SK-N-SH (cell line): ENCODE results near the gene UGT2A1. TPM values are rescaled to one million over a fixed set of nuclear protein-coding genes. Genes with fewer than 3 reads are reported as not detected.

Source experiments
- CTCF ChIA-PET: fragments of 300-600, 350-600 bp; formaldehyde crosslinking; extraction: SDS; loops from one replicate; lab custom pipeline; 2021; lab: Yijun Ruan, JAX
- POLR2A ChIA-PET: fragments of 350-600 bp; sonication (Branson Sonifier 250); formaldehyde crosslinking; extraction: SDS; loops from one replicate; lab custom pipeline; 2020; ENCODE audit warnings: antibody characterized with exemption, inconsistent platforms; lab: Yijun Ruan, JAX
- DNase-seq: peaks from one replicate; pipeline ENCODE4 v3.0.0; 2012
- H2AFZ ChIP-seq: fragments of 200-600 bp; sonication (generic); 2 replicates; pipeline ENCODE4 v1.8.1; 2016; ENCODE audit warnings: antibody characterized with exemption, mild to moderate bottlenecking, low read depth
- H3F3A ChIP-seq: fragments of 200-600 bp; sonication (generic); replicated peaks from 2 replicates; pipeline ENCODE3; 2016; ENCODE audit warnings: antibody characterized with exemption, mild to moderate bottlenecking; ENCODE audit not compliant: insufficient read depth
- H3K27ac ChIP-seq, 2 experiments: fragments of 200-500 bp in 1 of 2; fragments of 200-600 bp in 1 of 2; sonication (Bioruptor generic) in 1 of 2; sonication (generic), shearing (Covaris generic) in 1 of 2; 2 replicates each; pipeline versions ENCODE4 v1.5.1 to v1.6.1; 2014 to 2016; ENCODE audit warnings: low read depth in 2 of 2, inconsistent platforms in 1 of 2, low read length in 1 of 2, mild to moderate bottlenecking in 1 of 2, mixed read lengths in 1 of 2
- H3K27me3 ChIP-seq: fragments of 200-600 bp; sonication (generic), shearing (Covaris generic); 2 replicates; pipeline ENCODE4 v1.6.1; 2016; ENCODE audit warnings: mixed run types; ENCODE audit not compliant: insufficient read depth
- H3K36me3 ChIP-seq, 2 experiments: fragments of 200-500 bp in 1 of 2; fragments of 200-600 bp in 1 of 2; sonication (Bioruptor generic) in 1 of 2; sonication (generic) in 1 of 2; replicated peaks in 1 of 2; 2 replicates each; pipeline versions ENCODE3 to v1.5.1; 2014 to 2016; ENCODE audit warnings: low read length in 1 of 2, mild to moderate bottlenecking in 1 of 2; ENCODE audit not compliant: insufficient read depth in 2 of 2, control insufficient read depth in 1 of 2
- H3K4me1 ChIP-seq, 2 experiments: fragments of 200-500 bp in 1 of 2; fragments of 200-600 bp in 1 of 2; sonication (Bioruptor generic) in 1 of 2; sonication (generic), shearing (Covaris generic) in 1 of 2; 2 replicates each; pipeline versions ENCODE4 v1.5.1 to v1.6.1; 2014 to 2016; ENCODE audit warnings: low read depth in 1 of 2, low read length in 1 of 2, mixed run types in 1 of 2; ENCODE audit not compliant: insufficient read depth in 2 of 2, control insufficient read depth in 1 of 2
- H3K4me2 ChIP-seq: fragments of 200-600 bp; sonication (generic), shearing (Covaris generic); 2 replicates; pipeline ENCODE4 v1.6.1; 2017; ENCODE audit warnings: mixed run types
- H3K4me3 ChIP-seq, 2 experiments: fragments of 200-500 bp in 1 of 2; fragments of 200-600 bp in 1 of 2; sonication (Bioruptor generic) in 1 of 2; sonication (generic), shearing (Covaris generic) in 1 of 2; 2 replicates each; pipeline versions ENCODE4 v1.5.1 to v1.8.1; 2014 to 2016; ENCODE audit warnings: low read depth in 2 of 2, inconsistent platforms in 1 of 2, low read length in 1 of 2, mild to moderate bottlenecking in 1 of 2, mixed read lengths in 1 of 2, moderate library complexity in 1 of 2
- H3K79me2 ChIP-seq: fragments of 200-600 bp; sonication (generic); 2 replicates; pipeline ENCODE4 v1.8.1; 2017; ENCODE audit warnings: mild to moderate bottlenecking; ENCODE audit not compliant: insufficient read depth
- H3K9ac ChIP-seq: fragments of 200-600 bp; sonication (generic); 2 replicates; pipeline ENCODE4 v1.6.1; 2017; ENCODE audit warnings: mixed run types
- H3K9me2 ChIP-seq: fragments of 200-600 bp; sonication (generic); 2 replicates; pipeline ENCODE4 v1.6.1; 2017; ENCODE audit warnings: mixed run types
- H3K9me3 ChIP-seq: fragments of 200-600 bp; sonication (generic); 2 replicates; pipeline ENCODE4 v1.6.1; 2017; ENCODE audit warnings: mixed run types, mild to moderate bottlenecking, moderate library complexity
- H4K20me1 ChIP-seq: fragments of 200-600 bp; sonication (generic); 2 replicates; pipeline ENCODE4 v1.6.1; 2017; ENCODE audit warnings: mild to moderate bottlenecking, mixed run types; ENCODE audit not compliant: insufficient read depth
- CHD2 ChIP-seq: fragments of 150-350 bp; IDR thresholded peaks from 2 replicates; pipeline ENCODE4 v1.6.1; 2018; ENCODE audit warnings: low read length; ENCODE audit not compliant: partially characterized antibody
- EP300 ChIP-seq, 2 experiments: IDR thresholded peaks; 2 replicates each; pipeline versions ENCODE4 v1.4.0 to v1.6.1; 2012; ENCODE audit warnings: borderline replicate concordance in 1 of 2, low read depth in 1 of 2, low read length in 1 of 2
- EZH2phosphoT487 ChIP-seq: fragments of 200-600 bp; sonication (generic); IDR thresholded peaks from 2 replicates; pipeline ENCODE4 v1.6.1; 2017; ENCODE audit warnings: low read depth, mixed run types, mild to moderate bottlenecking, antibody characterized with exemption, moderate library complexity, borderline replicate concordance
- FOSL2 ChIP-seq: IDR thresholded peaks from 2 replicates; pipeline ENCODE4 v1.4.0; 2012; ENCODE audit warnings: low read depth, mild to moderate bottlenecking, moderate library complexity, borderline replicate concordance
- FOXJ3 ChIP-seq: sonication (generic); formaldehyde crosslinking; IDR thresholded peaks from 2 replicates; pipeline ENCODE4 v1.5.1; 2020; ENCODE audit warnings: mild to moderate bottlenecking, missing genetic modification reagents
- FOXM1 ChIP-seq: IDR thresholded peaks from 2 replicates; pipeline ENCODE4 v1.4.0; 2012; ENCODE audit warnings: low read depth, mild to moderate bottlenecking
- GABPA ChIP-seq: IDR thresholded peaks from 2 replicates; pipeline ENCODE4 v1.4.0; 2012; ENCODE audit warnings: low read depth, mild to moderate bottlenecking
- GATA2 ChIP-seq: sonication (generic); formaldehyde crosslinking; IDR thresholded peaks from 2 replicates; pipeline ENCODE4 v1.5.0; 2020; ENCODE audit warnings: mild to moderate bottlenecking, missing genetic modification reagents
- JUND ChIP-seq: IDR thresholded peaks from 2 replicates; pipeline ENCODE4 v1.4.0; 2012
- MAX ChIP-seq: IDR thresholded peaks from 2 replicates; pipeline ENCODE4 v1.4.0; 2012; ENCODE audit warnings: low read depth
- MXI1 ChIP-seq: IDR thresholded peaks from 2 replicates; pipeline ENCODE4 v1.6.1; 2012; ENCODE audit warnings: mild to moderate bottlenecking, low read depth, low read length, improper control_type of control experiment
- NRF1 ChIP-seq: IDR thresholded peaks from 2 replicates; pipeline ENCODE4 v1.6.1; 2012; ENCODE audit warnings: low read depth, mild to moderate bottlenecking, low read length
- RAD21 ChIP-seq: IDR thresholded peaks from 2 replicates; pipeline ENCODE4 v1.6.1; 2012; ENCODE audit warnings: mild to moderate bottlenecking, low read length
- RCOR1 ChIP-seq: fragments of 150-350 bp; IDR thresholded peaks from 2 replicates; pipeline ENCODE4 v1.6.1; 2017; ENCODE audit warnings: antibody characterized with exemption, low read length
- REST ChIP-seq: IDR thresholded peaks from 2 replicates; pipeline ENCODE4 v1.6.1; 2012; ENCODE audit warnings: mild to moderate bottlenecking, low read depth, low read length, moderate library complexity
- RFX5 ChIP-seq: IDR thresholded peaks from 2 replicates; pipeline ENCODE4 v1.6.1; 2012; ENCODE audit warnings: mild to moderate bottlenecking, improper control_type of control experiment, low read length
- SMC3 ChIP-seq: IDR thresholded peaks from 2 replicates; pipeline ENCODE4 v1.6.1; 2012; ENCODE audit warnings: low read depth, low read length, improper control_type of control experiment
- TAF1 ChIP-seq: IDR thresholded peaks from 2 replicates; pipeline ENCODE4 v1.6.1; 2012; ENCODE audit warnings: low read depth, mild to moderate bottlenecking, low read length, moderate library complexity, borderline replicate concordance
- TCF12 ChIP-seq: IDR thresholded peaks from 2 replicates; pipeline ENCODE4 v1.4.0; 2012
- TEAD4 ChIP-seq: IDR thresholded peaks from 2 replicates; pipeline ENCODE4 v1.4.0; 2012; ENCODE audit warnings: mild to moderate bottlenecking, borderline replicate concordance; ENCODE audit not compliant: insufficient read depth
- WGBS: methylation state at CpG from one replicate; pipeline ENCODE4 v1.1.6; 2017; ENCODE audit warnings: low lambda C conversion rate; 5-methylcytosine and 5-hydroxymethylcytosine counted together
- polyA plus RNA-seq, 3 experiments: library from polyadenylated mRNA; depleted of rRNA; stranded (reverse); fragments of >200 nt; gene quantifications; 2 replicates each; pipeline ENCODE4 v1.2.3, GENCODE V29; 2012

Gene UGT2A1
- polyA plus RNA-seq, 1 of the 3 experiments (the other 2 are of a cell fraction), result 0.10 TPM

- CTCF ChIA-PET, result no interaction called here
- no peak overlapping the region for H2AFZ ChIP-seq
These were observed 3.4 kb downstream of the UGT2A1 start for GRCh38 chr4:69649629-69650028.

GRCh38 chr4:69649207-69649606 is 3.8 kb downstream of the UGT2A1 start:
- Histone ChIP-seq H3K4me1 (peaks cover 0 to 9% of the 10 kb centered on the region in 2 experiments; a peak in 2 of 4 replicates), H3K4me3 (no peak overlapping the region), H3K9me2 (no peaks in the 10 kb centered on the region), H4K20me1 (no peaks in the 10 kb centered on the region), H3K9ac (no peak overlapping the region), H2AFZ (no peak overlapping the region), H3K79me2 (no peaks in the 10 kb centered on the region), H3K4me2 (no peak overlapping the region), H3F3A (no peaks in the 10 kb centered on the region), H3K36me3 (no peaks in the 10 kb centered on the region), H3K9me3 (no peaks in the 10 kb centered on the region), H3K27ac (peak overlapping the region in 1 of 2 experiments; percentile 65; a peak in 2 of 4 replicates), H3K27me3 (no peaks in the 10 kb centered on the region)
- no peak for TF ChIP-seq TCF12
- POLR2A ChIA-PET, result no interaction called here
- 0% methylated on average over 1 of the region's 1 CpG for WGBS
- CTCF ChIA-PET, result no interaction called here
- no peak for DNase-seq

More at GRCh38 chr4:69649629-69650028, 3.4 kb downstream of the UGT2A1 start:
- no peaks in the 10 kb centered on the region for H3K27me3 ChIP-seq
- POLR2A ChIA-PET, result no interaction called here
- H3K4me2 ChIP-seq, result no peak overlapping the region
- H3F3A ChIP-seq, result no peaks in the 10 kb centered on the region
- H3K36me3 ChIP-seq, result no peaks in the 10 kb centered on the region
- no peak overlapping the region for H3K9ac ChIP-seq
- no peaks in the 10 kb centered on the region for H3K9me2 ChIP-seq
- H3K27ac ChIP-seq, result peak overlapping the region in 1 of 2 experiments; percentile 65; a peak in 2 of 4 replicates
- peaks cover 0 to 9% of the 10 kb centered on the region in 2 experiments; a peak in 2 of 4 replicates for H3K4me1 ChIP-seq
- H3K4me3 ChIP-seq, result no peak overlapping the region
- TF ChIP-seq EZH2phosphoT487 (no peak), CHD2 (peak; percentile 43), FOXM1 (no peak), GATA2 (CRISPR knock-in tag) (peak; percentile 95), NRF1 (peak; percentile 55; the same call in 1 of the 2 replicates), SMC3 (no peak), RAD21 (no peak), TCF12 (no peak), MAX (no peak), RCOR1 (peak; percentile 55; the same call in 1 of the 2 replicates), EP300 (IDR thresholded peaks at IDR 0.05; ENCODE audit: borderline replicate concordance in 1 of 2, low read depth in 1 of 2, low read length in 1 of 2) (peak in 1 of 2 experiments; percentile 43; a peak in 2 of 4 replicates), FOXJ3 (0 out of 2 replicates have a peak, but pooled peaks have one; percentile 52), GABPA (no peak)
- peak; percentile 62 for DNase-seq
- H3K9me3 ChIP-seq, result no peaks in the 10 kb centered on the region
- H3K79me2 ChIP-seq, result no peaks in the 10 kb centered on the region
- no peaks in the 10 kb centered on the region for H4K20me1 ChIP-seq
- WGBS, result 7% methylated on average over 2 of the region's 2 CpGs

GRCh38 chr4:69642961-69643360 is 10.1 kb downstream of the UGT2A1 start:
- H3K4me1 ChIP-seq, result no peaks in the 10 kb centered on the region
- H3K4me3 ChIP-seq, result no peak overlapping the region
- H3K27ac ChIP-seq, result no peak overlapping the region
- no peaks in the 10 kb centered on the region for H3K9me2 ChIP-seq
- no peaks in the 10 kb centered on the region for H4K20me1 ChIP-seq
- no peak overlapping the region for H2AFZ ChIP-seq
- H3K36me3 ChIP-seq, result no peaks in the 10 kb centered on the region
- WGBS, result 39% methylated on average over 2 of the region's 2 CpGs
- DNase-seq, result no peak
- no peak overlapping the region for H3K9ac ChIP-seq
- no peak overlapping the region for H3K4me2 ChIP-seq
- H3K79me2 ChIP-seq, result no peaks in the 10 kb centered on the region
- no peaks in the 10 kb centered on the region for H3K27me3 ChIP-seq
- H3K9me3 ChIP-seq, result no peaks in the 10 kb centered on the region
- POLR2A ChIA-PET, result no interaction called here
- CTCF ChIA-PET, result no interaction called here
- H3F3A ChIP-seq, result no peaks in the 10 kb centered on the region
- TF ChIP-seq MXI1 (no peak), TEAD4 (no peak), EZH2phosphoT487 (no peak), CHD2 (no peak), RFX5 (no peak), GATA2 (CRISPR knock-in tag) (no peak), REST (no peak), RCOR1 (no peak), JUND (no peak), TAF1 (no peak), FOXJ3 (no peak), FOSL2 (no peak)
